IPS DF 4.7 (cell line): ENCODE measurements around the gene CD34.

ENCODE experiments used
- DNase-seq: peaks from one replicate; pipeline ENCODE4 v3.0.0-alpha.2; 2013; ENCODE audit warnings: low spot score; ENCODE audit errors: extremely low read depth

CD34 gene

DNA sequence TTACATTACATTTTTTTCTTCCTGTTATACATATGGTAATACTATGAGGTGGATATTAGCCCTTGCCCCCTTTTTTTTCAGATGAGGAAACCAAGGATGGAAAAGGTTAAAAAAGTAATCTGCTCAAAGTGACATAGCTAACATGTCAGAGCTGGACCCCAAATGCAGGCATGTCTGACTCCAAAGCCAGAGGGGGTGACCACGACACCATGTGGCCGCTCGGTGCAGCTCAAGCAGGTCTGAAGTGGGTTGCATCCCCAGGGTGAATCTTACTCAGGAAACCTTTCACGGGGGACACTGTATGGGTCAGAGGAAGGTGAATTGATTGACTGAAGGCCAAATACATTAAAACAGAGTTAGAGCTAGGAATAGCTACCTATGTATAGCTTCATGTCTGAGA lies 34.8 kb downstream of the CD34 start:
- no peak for DNase-seq

GRCh38 chr1:207875532-207875931 lies 35.4 kb downstream of the CD34 start:
- DNase-seq: no peak

DNA sequence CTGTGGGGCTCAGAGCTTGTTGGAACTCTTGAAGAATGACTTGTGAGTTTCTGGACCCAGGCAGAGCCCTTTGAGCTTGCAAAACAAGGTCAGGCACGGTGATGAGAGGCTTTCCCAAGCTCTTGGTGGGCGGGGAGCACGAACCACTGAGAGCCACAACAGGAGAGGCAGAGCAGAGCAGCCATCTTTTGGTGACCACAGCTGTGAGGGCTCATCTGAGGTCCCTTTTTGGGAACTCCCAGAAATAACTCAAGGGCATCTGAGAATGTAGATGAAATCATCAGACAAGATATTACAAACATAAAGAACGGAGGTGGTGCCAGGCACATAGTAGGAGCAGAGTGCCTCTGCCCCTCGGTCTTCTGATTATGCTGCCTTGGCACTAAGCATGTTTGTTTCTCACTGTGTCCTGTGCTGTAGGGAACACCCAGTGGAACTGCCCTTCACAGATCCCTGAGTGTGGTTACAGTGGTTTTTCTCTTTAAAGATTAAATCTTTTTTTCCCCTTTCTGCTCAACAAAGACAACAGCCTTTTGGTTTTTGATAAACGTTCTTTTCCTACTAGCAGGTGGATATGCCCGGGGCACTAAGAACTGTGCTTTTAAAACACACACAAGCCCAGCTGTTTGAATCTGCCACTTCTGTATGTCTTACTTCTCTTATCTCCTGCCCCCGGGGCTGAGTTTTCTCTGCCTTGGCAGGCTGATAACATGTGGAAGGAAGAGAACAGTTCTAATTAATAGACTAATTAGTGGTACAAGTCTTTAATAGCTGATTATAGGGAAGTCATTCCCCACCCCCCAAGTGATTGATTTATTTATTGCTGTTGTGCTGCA lies 37.7 kb downstream of the CD34 start:
- no peak for DNase-seq

GRCh38 chr1:207872621-207873020 lies 38.3 kb downstream of the CD34 start:
- DNase-seq: no peak

- DNase-seq: no peak
Measured at GRCh38 chr1:207871117-207871649, 39.7 kb downstream of the CD34 start.

GRCh38 chr1:207870306-207871031 lies 40.5 kb downstream of the CD34 start:
- no peak for DNase-seq

DNA sequence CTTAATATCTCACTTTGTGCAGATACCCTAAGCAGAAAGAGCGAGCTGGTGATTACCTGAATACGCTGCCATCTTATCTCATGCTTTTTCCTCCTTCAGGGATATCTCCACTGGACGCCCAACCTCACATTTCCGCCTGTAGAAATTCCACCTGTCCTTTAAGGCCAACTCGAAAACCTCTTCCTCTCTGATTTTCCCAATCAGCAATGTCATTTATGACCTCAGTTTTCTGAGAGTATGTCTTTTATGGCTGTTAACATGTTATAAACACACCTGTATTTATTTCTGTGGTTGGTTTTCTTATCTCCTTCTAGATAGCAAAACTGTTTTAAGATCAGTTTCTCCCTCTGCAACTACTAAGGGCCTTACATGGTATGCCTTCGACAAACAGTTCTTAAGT lies 41.1 kb downstream of the CD34 start:
- DNase-seq: no peak

GRCh38 chr1:207868774-207869721 lies 41.9 kb downstream of the CD34 start:
- DNase-seq: no peak

DNA sequence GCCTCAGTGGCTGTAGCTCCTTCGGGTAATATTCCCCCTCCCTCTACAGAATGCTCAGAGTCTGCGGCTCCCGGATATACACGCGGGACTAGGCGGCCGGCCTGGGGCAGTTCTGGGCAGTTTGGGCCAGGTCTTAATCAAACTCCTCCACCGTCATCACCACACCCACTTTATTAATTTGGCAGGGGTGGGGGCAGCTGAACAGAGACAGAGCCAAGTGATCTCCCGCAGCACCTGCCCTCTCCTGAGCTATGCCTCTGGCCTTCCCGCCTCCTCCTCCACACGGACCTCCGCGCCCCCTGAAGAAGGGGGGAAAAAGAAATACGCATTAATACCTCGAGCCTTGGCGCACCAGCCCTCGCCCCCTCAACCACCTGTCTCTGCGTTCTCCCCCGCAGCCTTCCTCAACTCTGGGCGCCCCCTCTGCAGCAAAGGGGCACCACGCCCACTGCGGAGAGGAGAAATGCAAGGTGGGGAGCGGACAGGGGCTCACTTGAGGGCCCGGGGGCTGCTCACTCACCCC lies 42.6 kb downstream of the CD34 start:
- DNase-seq: no peak

GRCh38 chr1:207867136-207868109 lies 43.5 kb downstream of the CD34 start:
- DNase-seq: no peak

- DNase-seq: no peak
Measured at GRCh38 chr1:207866471-207867135, 44.3 kb downstream of the CD34 start.

DNA sequence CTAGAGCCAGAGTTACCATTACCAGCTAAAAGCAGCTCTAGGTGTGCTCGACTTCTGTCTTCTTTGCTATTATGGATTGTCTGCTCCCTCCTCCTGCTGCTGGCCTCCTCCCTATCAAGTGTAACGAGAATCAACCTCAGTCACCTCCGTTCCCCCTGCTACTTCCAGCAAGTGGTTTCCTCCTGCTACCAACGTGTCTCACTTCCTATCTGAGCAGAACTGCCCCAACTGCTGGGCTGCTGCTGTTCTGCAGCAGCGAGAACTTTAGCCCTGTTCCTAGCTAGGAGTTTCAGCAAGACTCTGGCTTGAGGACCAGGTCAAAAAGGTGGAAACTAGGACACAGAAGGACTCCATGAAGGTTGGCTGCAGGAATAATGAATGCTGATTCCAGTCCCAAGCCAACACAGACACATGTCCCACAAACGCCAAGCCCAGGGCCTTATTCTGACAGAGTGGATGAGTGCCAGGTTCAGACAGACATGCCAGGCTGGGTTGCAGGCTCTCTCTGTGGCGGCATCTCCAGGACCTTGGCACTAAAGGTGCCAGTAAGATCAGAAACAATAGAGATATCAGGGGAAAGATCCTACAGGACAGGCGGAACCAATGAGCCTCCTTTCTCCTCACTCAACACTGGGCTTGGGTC lies 46.9 kb downstream of the CD34 start:
- DNase-seq: no peak

DNA sequence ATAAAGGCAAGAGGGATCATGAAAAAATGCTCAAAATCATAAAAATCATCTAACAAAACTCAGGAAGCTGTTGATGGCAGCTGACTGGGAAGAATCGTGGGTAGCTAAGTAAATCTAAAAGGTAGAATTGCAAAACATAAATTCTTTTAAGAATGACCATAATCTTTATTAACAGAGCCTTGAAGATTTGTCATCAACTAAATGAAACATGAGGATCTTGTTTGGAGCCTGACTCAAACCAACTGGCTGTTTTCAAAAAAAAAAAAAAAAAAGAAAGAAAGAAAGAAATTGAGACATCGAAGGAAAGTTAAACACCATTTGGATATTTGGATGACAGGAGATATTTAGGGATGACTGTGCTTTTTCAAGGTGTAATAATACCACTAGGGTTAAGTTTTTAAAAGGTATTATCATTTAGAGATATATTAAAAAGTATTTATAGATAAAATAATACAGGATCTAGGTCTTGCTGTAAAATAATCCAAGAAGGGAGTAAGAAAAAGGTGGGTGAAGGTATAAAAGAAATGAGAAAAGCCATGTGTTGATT lies 48.6 kb downstream of the CD34 start:
- DNase-seq: no peak

GRCh38 chr1:207861442-207862177 lies 49.3 kb downstream of the CD34 start:
- DNase-seq: no peak

- no peak for DNase-seq
Measured at GRCh38 chr1:207860531-207860930, 50.4 kb downstream of the CD34 start.

DNA sequence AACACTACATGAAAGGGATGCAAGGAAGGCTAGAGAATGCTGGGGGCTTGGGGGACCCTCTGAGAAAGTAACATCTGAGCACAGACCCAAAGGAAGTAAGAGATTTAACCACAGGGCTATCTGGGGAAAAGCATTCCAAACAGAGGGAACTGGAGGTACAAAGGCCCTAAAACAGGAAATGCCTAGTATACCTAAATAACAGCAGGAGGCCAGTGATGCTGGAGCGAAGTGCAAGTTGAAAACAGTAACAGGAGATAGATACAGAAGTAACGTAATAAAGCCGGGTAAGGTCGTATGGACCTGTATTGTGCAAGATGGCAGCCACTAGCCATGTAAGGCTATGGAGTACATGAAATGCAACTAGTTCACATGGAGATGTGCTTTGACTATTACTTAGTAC lies 52.1 kb downstream of the CD34 start:
- DNase-seq: no peak

GRCh38 chr1:207858281-207858680 lies 52.6 kb downstream of the CD34 start:
- no peak for DNase-seq

DNA sequence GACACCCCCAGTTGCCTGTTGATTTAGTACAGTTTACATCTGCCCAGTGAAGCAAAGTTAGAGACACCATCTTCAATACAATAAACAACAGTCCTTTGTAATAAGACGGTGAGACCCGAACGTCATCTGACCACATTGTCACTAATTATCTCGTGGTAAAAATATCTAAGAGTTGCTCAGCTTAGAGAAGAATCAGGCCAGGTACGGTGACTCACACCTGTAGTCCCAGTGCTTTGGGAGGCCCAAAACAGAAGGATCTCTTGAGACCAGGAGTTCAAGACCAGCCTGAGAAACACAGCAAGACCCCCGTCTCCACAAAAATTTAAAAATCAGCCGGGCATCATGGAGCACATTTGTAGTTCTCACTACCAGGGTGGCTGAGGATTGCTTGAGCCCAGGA lies 53.5 kb downstream of the CD34 start:
- no peak for DNase-seq
